ENCODE data around the gene NIPA2. TPM values are rescaled to one million over a fixed set of nuclear protein-coding genes. Genes with fewer than 3 reads are reported as not detected.

The NIPA2 gene
- total RNA-seq, 4 donors from 2014 or later, result 6.5 to 61.2 (median 22.1) TPM

DNA sequence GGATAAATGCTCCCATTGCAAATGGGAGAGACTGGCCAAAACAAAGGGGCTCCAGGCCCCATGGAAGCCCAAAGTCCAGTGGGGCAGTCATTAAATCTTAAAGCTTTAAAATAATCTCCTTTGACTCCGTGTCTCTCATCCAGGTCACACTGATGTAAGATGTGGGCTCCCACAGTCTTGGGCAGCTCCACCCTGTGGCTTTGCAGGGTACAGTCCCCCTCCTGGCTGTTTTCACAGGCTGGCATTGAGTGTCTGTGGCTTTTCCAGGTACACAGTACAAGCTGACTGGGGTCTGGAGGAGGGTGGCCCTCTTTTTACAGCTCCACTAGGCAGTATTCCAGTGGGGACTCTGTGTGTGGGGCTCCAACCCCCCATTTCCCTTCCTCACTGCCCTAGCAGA, 45.9 kb downstream of the NIPA2 start:
- TF ChIP-seq, protein P1, sequence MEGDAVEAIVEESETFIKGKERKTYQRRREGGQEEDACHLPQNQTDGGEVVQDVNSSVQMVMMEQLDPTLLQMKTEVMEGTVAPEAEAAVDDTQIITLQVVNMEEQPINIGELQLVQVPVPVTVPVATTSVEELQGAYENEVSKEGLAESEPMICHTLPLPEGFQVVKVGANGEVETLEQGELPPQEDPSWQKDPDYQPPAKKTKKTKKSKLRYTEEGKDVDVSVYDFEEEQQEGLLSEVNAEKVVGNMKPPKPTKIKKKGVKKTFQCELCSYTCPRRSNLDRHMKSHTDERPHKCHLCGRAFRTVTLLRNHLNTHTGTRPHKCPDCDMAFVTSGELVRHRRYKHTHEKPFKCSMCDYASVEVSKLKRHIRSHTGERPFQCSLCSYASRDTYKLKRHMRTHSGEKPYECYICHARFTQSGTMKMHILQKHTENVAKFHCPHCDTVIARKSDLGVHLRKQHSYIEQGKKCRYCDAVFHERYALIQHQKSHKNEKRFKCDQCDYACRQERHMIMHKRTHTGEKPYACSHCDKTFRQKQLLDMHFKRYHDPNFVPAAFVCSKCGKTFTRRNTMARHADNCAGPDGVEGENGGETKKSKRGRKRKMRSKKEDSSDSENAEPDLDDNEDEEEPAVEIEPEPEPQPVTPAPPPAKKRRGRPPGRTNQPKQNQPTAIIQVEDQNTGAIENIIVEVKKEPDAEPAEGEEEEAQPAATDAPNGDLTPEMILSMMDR (IDR thresholded peaks at IDR 0.05), result no peak
- TF ChIP-seq POLR2A (IDR thresholded peaks at IDR 0.05), result no peak
- intact Hi-C loops (cut with DNase I; ENCODE audit: low total_unique reads), result no loop called here
- H3K36me3 ChIP-seq, result no peaks in the 10 kb centered on the region
- no peak overlapping the region for H3K4me3 ChIP-seq
- H3K9me3 ChIP-seq, result no peaks in the 10 kb centered on the region
- no peak for DNase-seq
- H3K4me1 ChIP-seq, result no peaks in the 10 kb centered on the region
- no peaks in the 10 kb centered on the region for H3K27me3 ChIP-seq
- no peak overlapping the region for H3K27ac ChIP-seq

DNA sequence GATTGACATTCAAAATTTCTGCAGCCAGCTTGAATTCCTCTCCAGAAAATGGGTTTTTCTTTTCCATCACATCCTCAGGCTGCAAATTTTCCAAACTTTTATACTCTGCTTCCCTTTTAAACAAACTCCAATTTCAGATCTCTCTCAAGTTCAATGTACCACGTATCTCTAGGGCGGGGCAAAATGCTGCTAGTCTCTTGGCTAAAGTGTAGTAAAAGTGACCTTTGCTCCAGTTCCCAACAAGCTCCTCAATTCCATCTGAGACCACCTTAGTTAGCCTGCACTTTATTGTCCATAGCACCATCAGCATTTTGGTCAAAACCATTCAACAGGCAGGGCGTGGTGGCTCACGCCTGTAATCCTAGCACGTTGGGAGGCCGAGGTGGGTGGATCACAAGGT, 46.7 kb downstream of the NIPA2 start:
- H3K9me3 ChIP-seq, result no peaks in the 10 kb centered on the region
- no peaks in the 10 kb centered on the region for H3K27me3 ChIP-seq
- H3K4me3 ChIP-seq, result no peak overlapping the region
- TF ChIP-seq, protein P1 (IDR thresholded peaks at IDR 0.05), result no peak
- no peak for TF ChIP-seq POLR2A (IDR thresholded peaks at IDR 0.05)
- H3K4me1 ChIP-seq, result no peaks in the 10 kb centered on the region
- H3K27ac ChIP-seq, result no peak overlapping the region
- intact Hi-C loops (cut with DNase I; ENCODE audit: low total_unique reads), result no loop called here
- DNase-seq, result no peak
- H3K36me3 ChIP-seq, result no peaks in the 10 kb centered on the region

DNA sequence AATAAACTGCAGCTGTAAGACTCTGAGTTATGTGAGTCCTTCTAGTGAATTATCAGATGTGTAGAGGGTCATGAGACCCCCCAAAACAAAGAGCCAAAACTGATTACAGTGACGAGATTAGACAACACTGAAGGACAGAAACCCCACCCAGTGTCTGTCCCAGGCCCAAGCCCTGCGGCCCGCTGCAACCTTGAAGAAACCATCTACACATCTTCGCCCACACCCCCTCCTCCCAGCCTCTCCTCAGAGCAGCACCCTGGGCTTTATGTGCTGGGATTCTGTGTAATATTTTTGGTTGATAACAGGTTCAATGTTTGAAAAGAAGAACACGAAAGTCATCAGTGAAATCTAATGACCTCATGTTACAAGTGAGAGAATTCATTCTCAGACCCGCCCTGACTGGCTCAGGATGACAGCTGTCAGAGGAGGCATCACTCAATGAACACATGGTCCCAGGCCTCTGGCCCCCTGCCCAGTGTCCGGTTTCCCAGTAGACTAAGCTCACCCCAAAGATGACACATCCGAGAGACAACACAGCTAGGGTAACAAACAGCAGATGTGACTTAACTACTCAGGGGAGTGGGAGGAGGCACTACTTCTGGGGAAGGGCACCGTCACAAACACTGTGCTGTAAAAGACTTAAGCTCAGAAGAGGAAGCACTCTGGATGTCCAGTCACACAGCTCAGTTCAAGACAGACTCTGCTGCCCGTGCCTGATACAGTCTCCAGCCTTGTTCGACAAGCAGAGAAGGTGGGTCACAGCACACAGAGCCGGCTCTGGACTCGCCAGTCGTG, 48.9 kb downstream of the NIPA2 start:
- H3K27ac ChIP-seq, result no peak overlapping the region
- H3K36me3 ChIP-seq, result no peaks in the 10 kb centered on the region
- H3K4me1 ChIP-seq, result no peaks in the 10 kb centered on the region
- intact Hi-C loops (cut with DNase I; ENCODE audit: low total_unique reads), result no loop called here
- no peaks in the 10 kb centered on the region for H3K27me3 ChIP-seq
- H3K4me3 ChIP-seq, result no peak overlapping the region
- no peak for TF ChIP-seq POLR2A (IDR thresholded peaks at IDR 0.05)
- TF ChIP-seq, protein P1 (IDR thresholded peaks at IDR 0.05), result no peak
- H3K9me3 ChIP-seq, result no peaks in the 10 kb centered on the region
- DNase-seq, result no peak

DNA sequence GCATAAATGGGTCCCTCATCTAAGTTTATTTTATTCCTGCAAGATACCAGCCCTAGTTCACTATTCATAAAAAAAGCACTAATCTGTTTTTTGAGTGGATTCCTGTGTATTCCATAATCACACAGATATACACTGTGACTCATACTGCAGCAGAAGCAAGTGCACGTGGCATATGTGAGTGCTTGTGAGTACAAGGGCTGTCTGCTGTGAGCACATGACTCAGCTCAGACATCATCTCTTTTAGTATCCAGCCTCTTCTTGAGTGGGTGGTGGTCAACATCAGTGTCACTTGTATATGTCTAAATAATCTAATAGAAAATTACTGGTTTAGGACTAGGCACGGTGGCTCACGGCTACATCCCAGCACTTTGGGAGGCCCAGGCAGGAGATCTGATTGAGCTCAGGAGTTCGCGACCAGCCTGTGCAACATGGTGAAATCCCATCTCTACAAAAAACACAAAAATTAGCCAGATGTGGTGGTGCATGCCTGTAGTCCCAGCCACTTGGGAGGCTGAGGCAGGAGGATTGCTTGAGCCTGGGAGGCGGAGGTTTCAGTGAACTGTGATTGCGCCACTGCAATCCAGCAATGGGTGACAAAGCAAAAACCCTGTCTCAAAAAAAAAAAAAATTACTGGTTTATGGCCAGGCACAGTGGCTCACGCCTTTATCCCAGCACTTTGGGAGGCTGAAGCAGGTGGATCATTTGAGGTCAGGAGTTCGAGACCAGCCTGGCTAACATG, 49.8 kb downstream of the NIPA2 start:
- H3K4me1 ChIP-seq, result no peaks in the 10 kb centered on the region
- DNase-seq, result no peak
- H3K27me3 ChIP-seq, result no peaks in the 10 kb centered on the region
- TF ChIP-seq, protein P1 (IDR thresholded peaks at IDR 0.05), result no peak
- intact Hi-C loops (cut with DNase I; ENCODE audit: low total_unique reads), result no loop called here
- H3K9me3 ChIP-seq, result no peaks in the 10 kb centered on the region
- H3K27ac ChIP-seq, result no peak overlapping the region
- no peak overlapping the region for H3K4me3 ChIP-seq
- H3K36me3 ChIP-seq, result no peaks in the 10 kb centered on the region

DNA sequence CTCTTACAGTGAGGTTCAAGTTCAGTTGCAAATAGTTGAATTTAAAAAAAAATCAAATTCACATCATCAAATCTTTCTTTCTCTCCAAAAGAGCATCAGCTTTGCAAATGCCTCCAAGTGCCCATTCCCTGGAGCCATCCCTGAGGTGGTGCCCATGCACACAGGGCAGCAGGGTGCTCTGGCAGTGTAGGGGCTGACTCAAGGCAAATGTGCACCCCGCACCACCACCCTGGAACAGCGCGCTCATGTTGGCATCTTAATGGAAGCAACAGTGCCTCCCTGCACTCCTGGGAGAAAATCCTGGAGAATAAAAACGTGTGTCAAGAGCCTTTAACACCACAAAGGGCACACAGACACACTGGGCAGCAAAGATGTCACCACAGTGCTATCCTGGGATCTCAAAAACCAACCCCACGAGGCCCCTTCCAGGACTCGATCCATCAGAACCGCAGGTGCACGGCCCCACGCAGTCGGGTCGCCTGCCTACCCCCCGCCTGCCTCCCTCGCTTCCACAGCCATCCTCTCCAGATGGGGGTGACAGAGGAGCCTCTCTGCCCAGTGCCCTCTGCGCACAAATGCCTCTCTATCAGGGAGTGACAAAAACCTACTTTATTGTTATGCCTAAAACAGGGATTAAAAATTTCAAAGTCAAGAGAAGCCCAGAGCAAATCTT, 50.8 kb downstream of the NIPA2 start:
- H3K36me3 ChIP-seq, result no peaks in the 10 kb centered on the region

More for the DNA sequence above, 50.8 kb downstream of the NIPA2 start:
- Histone ChIP-seq H3K9me3 (no peaks in the 10 kb centered on the region), H3K4me3 (no peak overlapping the region), H3K4me1 (no peaks in the 10 kb centered on the region), H3K27me3 (no peaks in the 10 kb centered on the region), H3K27ac (no peak overlapping the region)
- no peak for TF ChIP-seq POLR2A (IDR thresholded peaks at IDR 0.05)
- TF ChIP-seq, protein P1 (IDR thresholded peaks at IDR 0.05), result no peak
- no peak for DNase-seq
- intact Hi-C loops (cut with DNase I; ENCODE audit: low total_unique reads), result no loop called here

All from uterus (tissue), 4 donors.